DLD1 (cell line): ENCODE data around the gene ERC2.

Experiments
- in situ Hi-C: cut with HindIII; loops from 2 replicates; pipeline ENCODE4 v1.10.0; 2017; ENCODE audit warnings: low sequenced_read_pairs

Gene ERC2

GRCh38 chr3:55617385-55617784 is 850.9 kb downstream of the ERC2 start:
- in situ Hi-C loops, result no loop called here

GRCh38 chr3:55616803-55617202 is 851.5 kb downstream of the ERC2 start:
- in situ Hi-C loops, result no loop called here

GRCh38 chr3:55615694-55616295 is 852.5 kb downstream of the ERC2 start:
- in situ Hi-C loops, result no loop called here

DNA sequence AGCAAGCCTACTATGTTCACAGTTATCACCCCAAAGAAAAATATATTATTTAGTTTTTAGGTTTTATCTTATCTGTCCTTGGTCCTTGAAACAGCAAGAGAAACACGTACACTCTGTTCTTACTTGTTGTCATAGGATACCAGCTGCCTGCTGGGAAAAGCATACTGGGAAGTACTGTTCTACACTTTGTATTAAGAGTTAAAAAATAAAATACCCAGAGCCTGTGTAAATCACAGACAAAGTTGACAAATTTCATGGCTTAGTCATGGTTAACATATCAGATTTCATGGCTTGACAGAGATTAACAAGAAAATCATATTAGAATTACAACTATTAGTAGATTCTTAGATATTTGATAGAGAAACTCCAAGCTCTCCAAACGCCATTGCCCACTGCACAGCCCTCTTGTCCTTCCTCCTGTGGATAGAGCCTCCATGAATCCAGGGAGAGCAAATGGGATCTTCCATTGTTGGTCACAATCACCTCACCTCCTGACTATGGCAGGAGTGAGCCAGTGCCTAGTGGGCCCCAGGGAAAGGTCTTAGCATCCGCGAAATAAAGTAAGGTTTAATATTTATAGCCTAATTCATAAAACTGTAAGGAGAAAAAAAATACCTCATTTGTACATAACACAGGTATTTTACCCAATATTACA is 853.1 kb downstream of the ERC2 start:
- in situ Hi-C loops, result no loop called here

DNA sequence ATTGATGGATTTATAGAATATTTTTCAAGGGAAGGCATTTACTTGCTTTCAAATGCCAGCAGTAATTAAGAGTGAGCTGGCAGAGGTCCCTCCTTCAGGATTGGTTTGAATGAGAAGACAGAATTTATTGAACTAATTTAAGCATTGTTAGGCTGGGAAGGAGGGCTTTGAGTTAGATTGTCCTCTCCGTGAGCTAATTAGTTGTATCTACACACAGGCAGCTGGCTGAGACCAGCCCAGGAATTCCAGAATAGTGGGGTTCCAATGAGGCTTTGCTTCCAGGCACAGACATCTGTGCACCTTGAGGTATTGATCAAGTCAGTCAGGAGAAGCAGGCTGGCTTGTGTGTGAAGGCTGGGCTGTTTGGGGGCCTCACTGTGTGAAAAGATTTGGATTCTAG is 857.1 kb downstream of the ERC2 start:
- in situ Hi-C loops, result no loop called here

GRCh38 chr3:55609230-55609827 is 858.9 kb downstream of the ERC2 start:
- in situ Hi-C loops, result no loop called here

DNA sequence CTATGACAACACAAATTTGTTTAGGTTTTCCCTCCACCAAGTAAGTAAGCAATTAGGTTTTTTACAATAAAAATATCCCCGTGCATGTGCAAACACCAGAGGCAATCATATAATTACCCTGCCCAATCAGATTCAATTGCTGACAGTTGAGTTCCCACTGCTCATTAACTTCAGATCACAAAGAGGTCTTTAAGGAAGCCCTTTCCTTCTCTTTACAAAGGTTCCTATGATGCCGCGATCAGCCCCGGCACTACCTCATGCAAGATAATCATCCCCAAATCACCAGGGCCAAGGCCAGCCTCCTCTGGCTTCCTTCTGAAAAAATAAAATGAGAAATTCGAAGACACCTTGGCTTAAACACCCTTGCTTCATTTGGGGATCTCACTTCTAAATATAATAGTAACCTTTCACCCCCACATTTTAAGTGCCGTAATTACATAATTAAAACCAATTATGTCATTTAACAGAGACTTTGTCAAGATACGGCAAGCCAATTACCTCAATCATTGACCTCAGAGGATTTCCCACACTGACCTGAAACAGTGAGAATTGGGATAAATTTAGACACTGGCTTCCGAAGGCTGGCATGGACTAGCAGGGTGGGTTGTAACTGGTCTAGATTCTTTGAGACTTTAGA is 859.8 kb downstream of the ERC2 start:
- in situ Hi-C loops, result no loop called here

DNA sequence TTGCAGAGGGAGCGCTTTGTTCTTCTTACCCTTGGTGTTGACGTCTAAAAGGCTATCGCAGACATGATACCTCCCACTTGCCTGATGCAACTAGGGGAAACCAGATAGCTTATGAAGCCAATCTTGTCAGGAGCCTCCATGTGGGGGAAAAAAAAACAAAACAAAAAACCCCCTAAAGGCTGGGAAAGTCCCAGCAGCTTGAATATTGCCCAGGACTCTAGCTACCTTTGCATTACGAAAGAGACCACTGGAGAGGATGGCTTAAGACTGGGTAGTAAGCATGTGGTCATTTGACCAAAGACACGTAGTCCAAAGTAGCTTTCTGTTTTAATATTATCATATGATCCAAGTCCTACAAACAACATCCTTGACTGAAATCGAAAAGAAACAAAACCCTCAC is 860.4 kb downstream of the ERC2 start:
- in situ Hi-C loops, result no loop called here

DNA sequence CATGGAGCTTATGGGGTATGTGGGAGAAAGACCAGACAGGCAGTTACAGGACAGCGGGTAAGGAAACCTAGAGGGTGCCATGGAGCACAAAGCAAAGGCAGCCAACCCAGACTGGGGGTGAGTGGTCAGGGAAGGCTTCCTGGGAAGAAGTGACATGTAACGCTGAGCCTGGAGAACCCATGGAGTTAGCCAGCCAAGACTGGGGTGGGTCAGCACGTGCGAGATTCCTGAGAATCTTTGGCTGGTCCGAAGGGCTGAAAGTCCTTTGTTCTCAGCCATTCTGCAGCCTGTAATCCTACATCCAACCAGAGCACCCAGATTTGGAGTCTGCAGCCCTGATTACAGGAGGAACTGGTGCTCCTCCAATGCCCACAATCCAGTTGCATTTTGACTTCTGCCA is 861.1 kb downstream of the ERC2 start:
- in situ Hi-C loops, result no loop called here

DNA sequence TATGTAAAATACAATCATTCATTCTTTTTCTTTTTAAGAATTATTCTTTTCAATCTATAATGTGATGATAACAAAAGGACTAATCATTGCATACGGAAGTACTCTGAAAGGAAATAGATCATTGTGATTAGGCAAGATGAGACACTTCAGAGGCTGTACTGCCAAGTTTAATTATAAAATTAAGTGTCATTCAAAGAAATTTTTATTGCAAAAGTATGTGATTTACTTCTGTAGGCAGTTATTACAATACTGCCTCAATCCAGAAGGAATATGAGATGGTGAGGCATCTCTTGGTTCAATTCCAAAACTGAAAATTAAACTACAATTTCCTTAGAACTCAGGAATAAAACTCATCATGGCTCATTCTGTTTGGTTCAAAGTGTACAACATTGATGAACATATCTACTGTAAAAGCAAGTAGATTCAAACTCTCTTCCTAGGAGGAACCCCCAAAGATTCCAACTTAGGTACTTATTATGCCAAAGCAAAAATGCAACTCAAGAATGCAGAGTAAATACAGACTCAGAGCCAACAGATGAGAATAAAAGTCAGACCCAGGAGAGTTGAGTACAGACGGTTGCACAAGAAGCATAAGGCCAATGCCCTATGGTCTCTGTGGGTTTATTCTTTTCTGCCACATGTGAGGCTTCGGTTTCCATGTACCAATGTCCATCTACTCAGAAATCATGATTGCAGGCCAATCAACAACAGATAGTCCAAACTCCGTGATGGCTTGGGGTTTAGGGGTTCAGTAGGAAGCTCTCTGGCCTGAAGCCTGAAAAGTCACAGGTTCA is 862.6 kb downstream of the ERC2 start:
- in situ Hi-C loops, result no loop called here

DNA sequence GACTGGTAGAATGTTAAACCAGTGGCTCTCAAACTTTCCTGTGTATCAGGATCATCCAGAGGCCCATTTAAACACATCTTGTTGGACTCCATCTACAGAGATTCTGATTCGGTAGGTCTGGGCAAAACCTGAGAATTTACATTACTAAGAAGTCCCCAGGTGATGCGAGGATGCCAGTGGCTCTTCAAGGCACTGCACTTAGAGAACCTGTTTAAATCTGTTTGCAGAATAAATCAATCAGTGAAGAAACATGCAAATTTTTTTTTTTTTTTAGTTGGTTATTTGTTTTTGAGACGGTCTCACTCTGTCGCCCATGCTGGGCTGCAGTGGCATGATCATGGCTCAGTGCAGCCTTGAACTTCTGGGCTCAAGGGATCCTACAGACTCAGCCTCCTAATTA is 863.4 kb downstream of the ERC2 start:
- in situ Hi-C loops, result no loop called here

- in situ Hi-C loops, result no loop called here
These were observed 863.9 kb downstream of the ERC2 start for GRCh38 chr3:55604402-55604801.

DNA sequence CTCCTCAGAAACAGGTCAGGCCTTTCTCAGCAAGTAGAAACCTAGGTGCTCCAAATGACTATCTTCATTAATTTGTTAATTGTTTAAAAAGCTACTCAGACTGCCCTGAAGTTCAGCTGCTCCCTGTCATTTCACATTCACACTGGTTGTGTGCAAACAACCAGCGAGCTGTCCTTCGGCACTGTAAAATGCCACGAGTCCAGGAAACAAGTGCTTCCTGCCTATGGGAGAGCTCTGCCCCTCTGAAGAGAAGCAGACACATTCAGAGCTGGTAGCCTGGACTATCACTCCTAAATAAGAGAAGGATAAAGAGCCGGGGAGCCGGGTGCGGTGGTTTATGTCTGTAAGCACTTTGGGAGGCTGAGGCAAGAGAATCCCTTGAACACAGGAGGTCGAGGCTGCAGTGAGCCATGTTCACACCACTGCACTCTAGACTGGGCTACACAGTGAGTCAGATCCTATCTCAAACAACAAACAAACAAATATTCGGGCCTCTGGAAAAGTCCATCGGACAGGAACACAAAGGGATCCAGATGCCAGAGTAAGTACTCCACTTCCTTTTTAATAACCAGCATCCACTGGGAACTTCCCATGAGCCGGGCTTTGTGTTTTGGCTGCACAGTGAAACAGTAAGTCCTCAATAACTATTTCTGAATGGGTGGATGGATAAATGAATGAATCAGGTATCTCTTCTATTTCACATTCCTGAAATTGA is 866.7 kb downstream of the ERC2 start:
- in situ Hi-C loops, result no loop called here

- in situ Hi-C loops, result no loop called here
These were observed 870.0 kb downstream of the ERC2 start for GRCh38 chr3:55598224-55598623.

- in situ Hi-C loops, result no loop called here
These were observed 870.6 kb downstream of the ERC2 start for GRCh38 chr3:55597641-55598040.

DNA sequence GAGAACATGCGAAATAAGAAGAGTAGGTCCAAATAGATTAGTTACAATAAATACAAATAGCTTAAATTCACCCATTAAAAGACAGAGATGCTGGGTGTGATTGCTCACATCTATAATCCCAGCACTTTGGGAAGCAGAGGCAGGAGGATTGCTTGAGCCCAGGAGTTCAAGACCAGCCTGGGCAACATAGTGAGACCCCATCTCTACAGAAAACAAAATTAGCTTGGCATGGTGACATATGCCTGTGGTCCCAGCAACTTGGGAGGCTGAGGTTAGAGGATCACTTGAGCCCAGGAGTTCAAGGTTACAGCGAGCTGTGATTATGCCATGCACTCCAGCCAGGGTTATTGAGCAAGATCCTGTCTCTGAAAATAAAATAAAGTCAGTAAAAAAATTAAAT is 872.1 kb downstream of the ERC2 start:
- in situ Hi-C loops, result no loop called here

DNA sequence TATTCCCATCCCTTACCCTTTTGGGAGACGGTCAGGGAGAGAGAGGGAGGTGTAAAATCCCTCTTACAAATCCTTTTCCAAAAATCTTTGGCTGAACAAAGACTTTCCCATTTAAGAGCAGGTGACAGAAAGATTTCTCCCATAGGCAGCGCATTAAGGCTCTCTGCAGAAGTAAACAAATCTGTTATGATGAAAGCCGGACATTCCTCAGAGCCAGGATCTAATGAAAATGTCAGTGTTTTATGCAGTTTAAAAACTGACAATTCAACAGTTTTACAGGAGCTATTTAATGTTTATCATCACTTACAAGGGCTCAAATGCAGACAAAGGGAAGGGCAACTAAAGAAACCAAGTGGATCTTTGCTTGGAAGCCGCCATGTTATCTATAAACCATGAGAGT is 872.8 kb downstream of the ERC2 start:
- in situ Hi-C loops, result no loop called here

GRCh38 chr3:55592572-55592971 is 875.7 kb downstream of the ERC2 start:
- in situ Hi-C loops, result no loop called here

DNA sequence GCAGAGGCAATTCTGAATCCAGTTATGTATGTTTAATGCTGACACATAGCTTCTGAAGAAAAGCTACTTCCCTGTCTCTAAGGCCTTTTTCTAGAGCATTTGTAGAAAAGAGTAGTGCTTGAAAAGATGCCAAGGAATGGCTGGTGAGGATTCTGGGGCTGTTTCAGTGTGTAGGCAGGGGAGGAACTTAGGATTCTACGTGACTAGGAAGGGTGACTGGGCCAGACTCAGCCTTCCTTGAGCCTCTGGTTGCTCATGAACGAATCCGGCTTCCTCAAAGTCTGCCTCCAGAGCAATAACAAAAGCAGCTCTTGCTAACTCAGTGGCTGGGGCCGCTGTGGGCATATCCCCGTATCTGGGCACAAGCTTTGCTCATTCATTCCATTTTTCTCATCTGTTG is 876.4 kb downstream of the ERC2 start:
- in situ Hi-C loops, result no loop called here

DNA sequence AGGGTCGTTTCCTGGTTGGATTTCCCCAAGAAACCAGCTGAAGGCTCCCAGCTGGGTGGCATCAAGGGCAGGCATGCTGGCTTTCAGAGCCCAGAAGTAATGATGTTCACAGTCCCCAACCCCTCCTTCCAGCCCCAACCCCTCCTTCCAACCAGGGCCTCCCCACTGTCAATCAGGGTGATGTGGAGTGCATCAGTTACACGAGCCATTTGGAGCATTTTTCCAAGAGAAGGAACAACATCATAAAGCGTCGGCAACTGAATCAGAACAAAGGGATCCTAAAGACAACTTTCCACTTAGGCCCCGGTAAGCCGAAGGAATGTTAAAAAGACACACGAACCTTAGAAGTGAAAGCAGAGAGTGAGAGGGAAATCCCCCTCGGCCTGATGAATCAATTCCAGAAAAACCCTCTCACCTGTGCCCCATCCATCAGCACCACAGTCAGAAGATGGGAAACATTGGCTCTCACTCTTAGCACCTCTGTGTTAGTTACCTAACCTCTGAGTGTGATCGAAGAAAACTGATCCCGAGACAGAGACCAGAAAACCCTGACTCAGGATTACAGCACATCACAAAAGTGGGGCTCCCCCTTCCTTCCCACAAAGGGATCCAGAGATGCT is 880.0 kb downstream of the ERC2 start:
- in situ Hi-C loops, result no loop called here
